Right lung (tissue), 5 donors: Measurements from ENCODE around the gene KIAA1755. TPM values are rescaled to one million over a fixed set of nuclear protein-coding genes. Genes with fewer than 3 reads are reported as not detected.
"Not testable (repeated sequence)": the region's sequence is repeated elsewhere in the genome, so short reads cannot be mapped to it uniquely, and the experiment has no call there.

Experiments used
- DNase-seq, 2 donors: peaks; one replicate each; pipeline ENCODE4 v3.0.0-alpha.2; 2013
- polyA plus RNA-seq, 5 donors: library from polyadenylated mRNA; unstranded; fragments of 120-200 nt; gene quantifications; one replicate each; pipeline versions ENCODE4 v1.2.1 to v1.2.3, GENCODE V29; 2013; ENCODE audit warnings: inconsistent platforms in 1 of 5, low replicate concordance in 1 of 5; ENCODE audit not compliant: insufficient read length in 5 of 5, insufficient read depth in 1 of 5

Gene KIAA1755
- polyA plus RNA-seq, 5 donors = 2.0 to 5.8 (median 3.1) TPM

DNA sequence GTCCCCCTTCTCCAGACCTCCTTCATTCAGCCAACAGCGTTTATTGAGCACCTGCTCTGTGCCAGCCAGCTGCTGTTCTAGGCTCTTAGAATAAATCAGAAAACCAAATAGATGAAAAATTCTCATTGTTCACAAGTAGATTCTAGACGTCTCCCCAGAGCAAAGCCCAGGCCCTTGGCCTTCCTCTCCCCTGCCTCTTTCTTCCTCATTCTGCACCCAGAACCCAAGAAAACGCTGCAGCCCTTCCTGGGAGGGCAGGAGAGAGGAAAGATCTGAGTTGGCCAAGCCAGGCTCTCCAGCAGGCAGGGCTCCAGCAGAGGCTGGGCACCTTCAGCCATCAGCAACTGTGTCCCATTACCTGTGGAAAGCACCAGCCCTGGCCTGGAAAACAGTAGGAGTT is 31.4 kb upstream of the KIAA1755 start:
- DNase-seq = no peak

DNA sequence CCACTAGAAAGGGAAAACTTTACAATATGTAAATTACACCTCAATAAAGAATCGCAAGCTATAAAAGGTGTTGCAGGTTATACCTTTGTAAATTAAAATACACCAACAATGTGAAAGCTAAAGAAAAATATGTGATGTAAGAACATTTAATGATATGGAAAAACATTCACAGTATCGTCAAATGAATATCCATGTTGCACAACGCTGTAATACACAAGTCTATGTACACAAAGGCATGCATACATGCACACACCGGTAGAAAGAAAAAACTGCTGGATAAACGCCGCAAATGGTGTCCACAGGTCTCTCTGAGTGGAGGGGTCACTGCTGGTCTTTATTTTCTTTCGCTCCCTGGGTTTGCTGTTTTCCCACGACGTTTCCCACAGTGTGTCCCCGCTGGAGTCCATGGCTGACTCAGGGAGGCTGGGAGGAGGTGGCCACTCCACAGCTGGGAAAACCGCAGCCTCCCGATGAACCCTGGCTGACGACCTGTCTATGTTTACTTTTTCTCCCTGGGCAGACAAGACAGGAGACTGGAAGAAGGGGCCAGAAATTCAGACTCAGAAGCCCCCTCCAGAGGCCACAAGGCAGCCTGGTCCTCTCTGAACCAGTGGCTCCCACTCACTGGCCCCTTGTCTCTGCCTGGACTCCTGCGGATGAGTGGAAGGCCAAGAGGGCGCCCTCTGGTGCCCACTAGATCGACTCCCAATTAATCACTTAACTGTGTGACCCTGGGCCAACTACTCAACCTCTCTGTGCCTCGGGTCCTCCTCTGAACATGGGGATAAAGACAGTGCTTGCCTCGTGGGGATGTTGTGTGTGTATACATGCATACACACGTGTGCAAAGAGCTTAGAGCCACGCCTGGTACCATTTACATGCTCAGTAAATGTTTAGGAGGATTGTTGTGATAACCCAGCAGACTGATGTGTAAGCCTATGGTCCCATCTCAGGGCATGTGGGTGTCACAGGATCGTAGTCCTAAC is 30.6 kb upstream of the KIAA1755 start:
- no peak for DNase-seq

DNA sequence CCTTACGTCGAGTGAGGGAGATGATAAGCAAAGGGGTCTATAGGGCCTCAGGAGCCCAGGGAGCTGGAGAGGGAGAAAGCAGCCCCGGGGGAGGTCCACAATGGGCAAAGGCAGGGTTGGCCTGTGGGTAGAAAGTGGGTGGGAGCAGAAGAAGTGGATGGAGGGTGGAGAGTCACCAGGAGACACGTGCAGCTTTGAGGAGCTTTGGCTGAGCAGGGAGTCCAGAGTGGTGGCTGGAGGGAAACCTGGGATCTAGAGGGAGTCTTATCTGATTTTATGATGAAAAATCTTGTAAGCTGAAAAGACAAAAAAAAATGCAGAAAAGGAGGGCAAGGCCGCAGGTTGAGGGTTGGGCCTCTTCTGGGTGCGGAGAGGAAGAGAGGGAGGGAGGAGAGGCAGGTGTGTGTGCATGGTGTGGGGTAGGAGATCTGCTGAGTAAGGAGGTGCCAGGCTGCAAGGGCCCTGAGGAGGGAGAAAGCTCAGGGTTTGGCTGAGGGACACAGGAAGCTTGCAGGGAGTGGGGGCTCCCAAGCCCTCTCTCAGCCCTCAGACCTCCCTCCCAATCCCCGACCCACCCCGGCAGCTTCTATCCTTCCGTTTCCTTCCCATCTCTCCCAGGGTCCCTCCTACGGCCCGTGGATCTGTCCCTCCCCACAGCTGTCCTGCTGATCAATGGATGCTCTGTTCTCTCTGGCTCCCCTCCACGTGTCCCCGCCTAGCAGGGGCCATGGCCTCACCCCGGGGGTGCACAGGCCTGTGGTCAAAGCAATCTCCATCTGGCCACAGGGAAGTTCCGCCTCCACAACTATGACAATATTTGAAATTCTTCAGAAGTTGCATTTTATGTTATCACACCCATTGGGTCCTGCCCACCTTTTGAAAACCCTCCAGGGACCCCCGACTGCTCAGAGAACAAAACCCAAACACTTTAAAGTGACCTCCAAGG is 26.3 kb upstream of the KIAA1755 start:
- DNase-seq = no peak

DNA sequence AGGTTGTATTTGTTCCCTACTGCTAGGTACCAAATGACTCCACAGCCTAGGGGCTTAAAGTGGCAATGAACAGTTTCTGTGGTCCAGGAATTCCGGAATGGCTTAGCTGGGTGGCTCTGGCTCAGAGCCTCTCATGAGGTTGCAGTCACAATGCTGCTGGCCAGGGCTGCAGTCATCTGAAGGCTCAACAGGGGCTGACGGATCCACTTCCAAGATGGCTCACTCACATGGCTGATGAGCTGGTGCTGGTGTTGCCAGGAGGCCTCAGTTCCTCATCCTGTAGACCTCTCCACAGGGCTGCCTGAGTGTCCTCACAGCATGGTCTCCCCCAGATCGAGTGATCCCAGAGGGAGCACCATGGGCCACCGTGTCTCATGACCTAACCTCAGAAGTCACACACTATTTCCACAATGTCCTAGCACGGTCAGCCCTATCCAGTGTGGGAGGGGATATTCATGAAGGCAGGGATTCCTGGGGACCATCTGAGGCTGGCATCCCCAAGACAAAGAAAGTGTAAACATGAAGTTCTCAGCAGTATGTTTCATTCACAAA is 24.4 kb upstream of the KIAA1755 start:
- DNase-seq = no peak

DNA sequence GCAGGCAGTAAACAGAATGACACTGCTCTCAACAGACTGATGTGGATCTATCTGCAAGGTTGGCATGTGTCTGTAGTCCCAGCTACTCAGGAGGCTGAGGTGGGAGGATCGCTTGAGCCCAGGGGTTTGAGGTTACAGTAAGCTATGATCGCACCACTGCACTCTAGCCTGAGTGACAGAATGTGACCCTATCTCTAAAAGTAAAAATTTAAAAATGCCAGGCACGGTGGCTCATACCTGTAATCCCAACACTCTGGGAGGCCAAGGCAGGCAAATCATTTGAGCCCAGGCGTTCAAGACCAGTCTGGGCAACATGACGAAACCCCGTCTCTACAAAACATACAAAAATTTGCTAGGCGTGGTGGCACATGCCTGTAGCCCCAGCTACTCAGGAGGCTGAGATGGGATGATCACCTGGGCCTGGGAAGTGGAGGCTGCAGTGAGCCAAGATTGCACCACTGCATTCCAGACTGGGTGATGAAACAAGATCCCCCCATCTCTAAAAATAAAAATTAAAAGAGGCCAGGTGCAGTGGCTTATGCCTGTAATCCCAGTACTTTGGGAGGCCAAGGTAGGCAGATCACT is 23.6 kb upstream of the KIAA1755 start:
- not testable (repeated sequence) for DNase-seq

DNA sequence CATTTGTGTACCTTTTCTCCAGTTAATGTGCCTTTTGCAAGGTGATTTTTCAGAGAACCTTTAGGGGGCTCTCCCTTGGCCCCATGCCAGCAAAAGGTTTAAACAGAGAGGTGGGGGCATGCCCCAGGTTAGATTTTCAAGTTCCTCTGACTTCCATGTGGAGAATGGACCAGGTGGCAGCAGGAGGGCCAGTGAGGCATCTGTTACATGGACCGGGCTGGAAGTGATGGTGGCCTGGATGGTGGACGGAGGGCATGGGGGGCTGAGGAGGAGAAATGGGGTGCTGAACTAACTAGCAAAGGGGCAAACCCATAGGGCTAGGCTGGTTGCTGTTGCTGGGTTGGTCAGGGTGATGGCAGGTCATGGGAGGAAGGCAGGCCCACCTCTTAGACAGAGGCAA is 22.7 kb upstream of the KIAA1755 start:
- no peak for DNase-seq

DNA sequence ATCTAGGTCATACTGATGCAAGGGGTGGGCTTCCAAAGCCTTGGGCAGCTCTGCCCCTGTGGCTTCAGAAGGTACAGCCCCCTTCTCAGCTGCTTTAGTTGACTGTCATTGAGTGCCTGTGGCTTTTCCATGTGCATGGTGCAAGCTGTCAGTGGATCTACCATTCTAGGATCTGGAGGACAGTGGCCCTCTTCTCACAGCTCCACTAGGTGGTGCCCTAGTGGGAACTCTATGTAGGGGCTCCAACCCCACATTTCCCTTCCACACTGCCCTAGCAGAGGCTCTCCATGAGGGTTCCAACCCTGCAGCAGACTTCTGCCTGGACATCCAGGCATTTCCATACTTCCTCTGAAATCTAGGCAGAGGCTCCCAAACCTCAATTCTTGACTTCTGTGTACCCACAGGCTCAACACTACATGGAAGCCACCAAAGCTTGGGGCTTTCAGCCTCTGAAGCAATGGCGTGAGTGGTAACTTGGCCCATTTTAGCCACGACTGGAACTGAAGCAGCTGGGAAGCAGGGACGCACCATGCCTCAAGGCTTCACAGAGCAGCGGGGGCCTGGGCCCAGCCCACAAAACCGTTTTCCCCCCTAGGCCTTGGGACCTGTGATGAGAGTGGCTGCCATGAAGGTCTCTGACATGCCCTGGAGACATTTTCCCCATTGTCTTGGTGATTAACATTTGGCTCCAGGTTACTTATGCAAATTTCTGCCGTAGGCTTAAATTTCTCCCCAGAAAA is 20.8 kb upstream of the KIAA1755 start:
- not testable (repeated sequence) for DNase-seq

DNA sequence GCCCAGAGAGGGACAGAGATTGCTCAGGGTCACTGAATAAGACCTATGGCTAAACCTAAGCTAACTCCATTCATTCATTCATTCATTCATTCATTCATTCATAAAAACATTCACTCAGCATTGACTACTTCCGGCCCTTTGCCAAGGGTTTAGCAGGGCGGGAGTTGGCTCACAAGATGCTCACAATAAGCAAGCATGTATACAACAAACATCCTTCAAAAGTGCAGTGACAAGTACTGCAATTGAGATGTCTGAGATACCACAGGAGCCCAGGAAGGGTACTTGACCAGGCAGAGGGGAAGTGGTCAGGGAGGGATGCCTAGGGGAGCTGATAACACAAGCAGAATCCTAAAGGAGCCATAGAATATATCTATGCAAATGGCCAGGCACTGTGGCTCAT is 18.2 kb upstream of the KIAA1755 start:
- no peak for DNase-seq

DNA sequence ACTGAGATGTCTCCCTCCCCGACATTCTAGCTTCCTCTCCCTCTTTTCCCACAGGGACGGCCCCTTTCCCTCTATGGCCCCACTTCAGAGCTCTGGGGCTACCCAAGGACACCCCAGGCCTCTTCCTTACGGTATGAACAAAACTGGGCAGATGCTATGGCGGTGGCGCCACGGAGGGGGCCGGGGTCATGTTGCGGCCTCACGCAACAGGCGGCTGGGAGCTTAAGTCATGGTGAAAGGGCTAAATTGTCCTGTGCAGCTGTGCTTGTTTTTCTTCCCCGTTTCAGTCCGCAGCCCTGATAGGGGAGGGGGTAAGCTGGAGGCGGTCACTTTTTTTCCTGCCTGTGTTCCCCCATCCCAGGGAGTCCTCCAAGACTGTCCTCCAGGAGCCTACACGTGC is 17.6 kb upstream of the KIAA1755 start:
- no peak for DNase-seq

DNA sequence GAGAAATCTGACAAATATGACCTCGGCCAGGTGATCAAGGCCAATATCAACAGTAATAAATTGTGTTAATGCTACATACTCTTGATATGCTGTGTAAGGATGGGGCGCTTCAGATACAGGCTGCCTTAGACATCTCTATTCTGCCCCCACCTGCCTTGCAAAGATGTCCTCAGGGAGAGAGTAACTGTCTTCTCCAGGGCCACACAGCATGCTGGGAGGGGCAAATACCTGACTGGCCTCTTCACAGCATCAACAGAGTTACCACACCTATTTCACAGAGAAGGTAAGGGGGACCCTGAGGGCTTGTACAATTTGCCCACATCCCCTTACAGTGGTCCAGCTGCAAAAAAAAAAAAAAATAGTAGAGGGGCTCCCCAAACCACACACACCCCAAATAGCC is 17.2 kb upstream of the KIAA1755 start:
- no peak for DNase-seq

DNA sequence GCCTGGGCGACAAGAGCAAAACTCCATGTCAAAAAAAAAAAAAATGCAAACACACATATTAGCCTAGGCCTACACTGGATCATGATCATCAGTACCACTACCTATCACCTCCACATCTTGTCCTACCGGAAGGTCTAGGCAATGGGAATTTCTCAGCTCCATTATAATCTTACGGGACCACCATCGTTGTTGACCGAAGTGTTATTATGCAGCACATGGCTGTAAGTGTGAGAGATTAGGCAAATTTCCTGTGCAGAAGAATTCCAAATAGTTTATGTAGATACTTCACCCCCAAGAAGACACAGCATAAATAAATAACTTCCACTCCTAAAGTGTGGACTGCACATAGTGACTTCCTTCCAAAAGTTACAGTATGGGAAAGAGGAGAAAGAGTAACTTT is 16.8 kb upstream of the KIAA1755 start:
- DNase-seq = no peak

DNA sequence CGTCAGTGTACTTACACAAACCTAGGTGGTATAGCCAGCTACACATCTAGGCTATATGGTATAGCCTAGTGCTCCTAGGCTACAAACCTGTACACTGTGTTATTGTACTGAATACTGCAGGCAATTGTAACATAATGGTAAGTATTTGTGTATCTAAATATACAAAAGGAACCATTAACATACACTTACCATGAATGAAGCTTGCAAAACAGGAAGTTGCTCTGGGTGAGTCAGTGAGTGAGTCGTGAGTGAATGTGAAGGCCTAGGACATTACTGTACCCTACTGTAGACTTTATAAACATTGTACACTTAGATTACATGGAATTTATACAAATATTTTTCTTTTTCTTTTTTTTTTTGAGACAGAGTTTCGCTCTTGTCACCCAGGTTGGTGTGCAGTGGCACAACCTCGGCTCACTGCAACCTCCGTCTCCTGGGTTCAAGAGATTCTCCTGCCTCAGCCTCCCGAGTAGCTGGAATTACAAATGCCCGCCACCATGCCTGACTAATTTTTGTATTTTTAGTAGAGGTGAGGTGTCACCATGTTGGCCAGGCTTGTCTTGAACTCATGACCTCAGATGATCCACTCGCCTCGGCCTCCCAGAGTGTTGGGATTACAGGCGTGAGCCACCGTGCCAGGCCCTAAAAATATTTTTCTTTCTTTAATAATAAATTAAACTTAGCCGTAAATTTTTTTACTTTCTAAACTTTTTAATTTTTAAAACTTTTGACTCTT is 15.4 kb upstream of the KIAA1755 start:
- DNase-seq = no peak

DNA sequence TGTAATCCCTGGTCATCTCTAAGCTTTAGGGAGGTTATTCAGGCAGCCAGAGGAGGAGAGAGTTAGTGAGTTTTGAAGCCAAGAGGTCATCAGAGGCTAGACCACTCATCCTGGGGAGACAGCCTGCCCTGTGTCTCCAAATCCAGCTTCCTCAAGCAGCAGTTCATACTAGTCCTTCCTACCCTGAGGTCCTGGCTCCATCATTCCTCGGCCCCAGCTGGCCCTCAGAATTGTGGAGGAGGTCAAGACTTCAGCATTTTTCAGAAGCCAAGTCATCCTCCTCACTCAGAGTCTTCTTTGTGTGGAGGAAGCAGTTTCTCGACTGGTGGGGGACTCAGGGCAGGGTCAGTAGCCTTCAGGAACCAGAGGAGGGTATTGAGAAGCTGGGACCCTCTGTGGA is 12.4 kb upstream of the KIAA1755 start:
- DNase-seq = no peak

DNA sequence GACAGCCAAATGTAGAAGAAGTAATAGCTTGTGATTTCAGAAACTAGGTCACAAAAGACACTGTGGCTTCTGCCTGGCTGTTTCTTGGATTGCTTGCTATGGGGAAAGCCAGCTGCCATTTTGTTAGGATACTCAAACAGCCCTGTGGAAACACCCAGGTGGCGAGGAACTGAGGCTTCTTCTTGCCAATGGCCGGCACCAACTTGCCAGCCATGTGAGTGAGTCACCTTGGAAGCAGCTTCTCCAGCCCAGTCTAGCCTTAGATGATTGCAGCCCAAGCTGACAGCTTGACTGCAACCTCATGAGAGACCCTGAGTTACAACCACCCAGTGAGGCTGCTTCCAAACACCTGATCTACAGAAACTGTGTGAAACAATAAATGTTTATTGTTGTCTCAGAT is 11.9 kb upstream of the KIAA1755 start:
- DNase-seq = no peak

DNA sequence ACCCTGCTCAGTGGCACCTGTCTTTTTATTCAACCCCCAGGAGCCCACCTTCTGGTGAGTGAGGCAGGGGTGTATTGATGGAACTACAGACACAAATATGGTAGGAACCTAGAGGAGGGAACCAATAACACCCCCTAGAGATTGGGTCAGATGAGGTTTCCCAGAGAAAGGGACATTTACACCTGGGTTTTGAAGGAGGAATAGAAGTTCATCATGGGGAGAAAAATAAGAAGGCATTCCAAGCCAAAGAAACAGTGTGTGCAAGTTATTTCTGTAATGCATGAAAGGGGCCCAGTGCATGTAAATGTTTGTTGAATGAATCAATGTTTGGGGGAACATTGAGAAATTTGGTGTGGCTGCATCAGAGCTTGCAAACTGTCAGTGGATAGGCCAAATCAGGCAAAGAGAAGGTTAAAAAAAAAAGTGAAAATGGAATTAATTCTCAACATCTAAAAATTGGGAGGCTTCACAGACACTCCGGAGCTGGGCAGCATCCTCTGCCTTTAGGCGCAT is 11.1 kb upstream of the KIAA1755 start:
- no peak for DNase-seq

DNA sequence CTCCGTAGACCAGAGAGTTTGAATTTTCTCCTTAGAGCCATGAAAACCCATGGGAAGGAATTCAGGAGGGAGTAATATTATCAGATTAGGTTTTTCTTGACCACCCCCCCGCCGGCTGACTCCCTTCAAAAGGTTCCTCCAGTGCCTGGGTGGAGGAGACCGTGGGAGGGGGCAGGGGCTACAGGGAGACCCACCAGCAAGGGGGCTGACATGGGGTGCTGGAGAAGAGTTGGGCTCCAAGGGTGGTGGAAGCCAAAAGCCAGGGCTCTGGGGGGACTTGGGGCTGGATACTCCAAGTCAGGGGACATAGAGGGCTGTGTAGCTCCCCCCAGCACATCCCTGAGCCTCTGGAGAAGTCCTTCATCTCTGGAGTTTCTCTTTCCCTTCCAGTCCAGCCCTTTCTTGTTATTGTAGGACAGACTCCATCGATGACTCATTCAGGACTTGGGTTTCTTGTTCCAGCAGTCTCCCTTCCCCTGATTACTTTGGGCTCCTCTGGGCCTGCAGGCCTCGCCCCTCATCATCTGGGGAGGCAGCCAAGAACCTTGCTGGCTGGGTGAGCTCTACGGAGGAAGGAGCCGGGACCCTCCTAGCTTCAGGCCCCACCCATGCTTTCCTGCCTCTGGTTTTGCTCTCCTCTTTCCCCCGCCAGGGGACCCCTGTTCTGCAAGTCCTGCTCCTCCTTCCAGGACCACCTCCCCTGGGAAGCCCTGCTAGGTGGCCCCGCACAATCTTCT is 10.5 kb upstream of the KIAA1755 start:
- no peak for DNase-seq

DNA sequence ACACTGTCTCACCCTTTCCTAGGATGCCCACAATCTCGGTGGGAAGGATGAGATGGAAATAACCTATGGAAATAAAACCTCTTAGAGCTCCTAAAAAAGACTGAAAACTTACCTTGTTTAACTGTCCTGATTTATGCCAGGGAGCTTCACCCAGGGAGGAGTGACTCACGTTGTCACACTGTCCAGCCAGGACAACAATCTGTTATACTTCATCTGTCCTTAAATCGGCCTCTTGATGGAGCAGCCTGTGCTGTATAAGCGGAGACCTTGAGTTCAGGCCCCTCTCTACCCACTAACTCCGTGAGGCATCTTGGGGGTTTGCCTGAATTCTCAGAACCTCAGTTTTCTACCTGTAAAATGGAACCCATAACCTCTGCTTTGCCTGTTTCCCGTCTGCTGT is 9.2 kb upstream of the KIAA1755 start:
- DNase-seq = no peak

DNA sequence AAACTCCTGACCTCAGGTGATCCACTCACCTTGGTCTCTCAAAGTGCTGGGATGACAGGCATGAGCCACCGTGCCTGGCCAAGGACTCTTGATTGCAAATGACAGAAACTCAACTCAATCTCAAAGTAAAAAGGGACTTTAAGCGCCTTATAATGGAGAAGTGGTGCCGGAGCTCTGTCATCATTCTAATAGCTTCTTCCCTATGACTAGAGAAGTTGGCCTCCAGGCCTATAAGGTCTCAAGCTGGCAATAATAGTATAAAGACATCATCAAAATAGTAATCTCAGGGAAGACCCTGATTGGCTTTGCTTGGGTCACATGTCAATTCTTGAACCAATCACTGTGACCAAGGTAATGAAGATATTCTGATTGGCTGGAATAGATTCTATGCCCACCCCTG is 8.5 kb upstream of the KIAA1755 start:
- DNase-seq = no peak

DNA sequence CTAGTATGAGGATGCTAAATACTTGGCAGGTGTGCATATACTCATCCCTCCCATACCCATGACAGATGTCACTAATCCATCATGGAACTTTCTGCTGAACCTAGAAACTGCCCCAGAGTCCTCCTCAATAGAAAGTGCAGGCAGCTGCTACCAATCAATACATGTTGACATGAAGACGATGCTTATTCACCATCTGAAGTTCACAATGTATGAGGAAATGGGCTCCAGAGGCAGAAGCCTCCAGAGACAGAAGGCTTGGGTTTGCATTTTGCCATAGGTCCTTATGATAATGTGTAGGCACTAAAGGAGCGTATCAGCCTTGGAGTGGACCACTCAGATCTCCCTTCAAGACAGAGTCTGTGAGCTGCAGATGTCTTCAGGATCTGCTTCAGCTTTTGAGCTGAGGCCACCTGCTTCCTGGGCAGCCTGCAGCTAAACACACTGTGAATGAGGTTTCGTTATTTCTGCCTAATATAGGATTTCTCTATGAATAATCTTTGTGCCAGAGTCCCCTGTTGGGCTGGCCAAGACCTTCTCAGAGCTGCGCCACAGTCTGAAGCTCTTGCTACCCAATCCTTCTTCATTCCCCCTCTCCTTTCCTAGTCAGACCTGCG is 7.5 kb upstream of the KIAA1755 start:
- no peak for DNase-seq
